HEK293 (cell line): Measurements from ENCODE around the gene ECHDC1.
A peak's percentile ranks its signal among the peaks of the same experiment; 100 is the strongest.

Experiments used
- CTCF ChIA-PET: fragments of 350-600 bp; formaldehyde crosslinking; extraction: SDS; loops from one replicate; lab custom pipeline; 2021; ENCODE audit warnings: antibody characterized with exemption; lab: Yijun Ruan, JAX
- POLR2A ChIA-PET: fragments of 300-600 bp; formaldehyde crosslinking; extraction: SDS; loops from one replicate; lab custom pipeline; 2020; ENCODE audit warnings: antibody characterized with exemption, inconsistent platforms; lab: Yijun Ruan, JAX
- H3K27ac ChIP-seq: fragments of 200-500 bp; sonication (Bioruptor generic); 2 replicates; pipeline ENCODE4 v1.5.1; 2014; ENCODE audit warnings: low read depth, low read length, control low read depth, inconsistent platforms; ENCODE audit errors: extremely low read depth
- H3K36me3 ChIP-seq, 2 experiments: fragments of 200-500 bp in 1 of 2; sonication (Bioruptor generic) in 1 of 2; 1 replicate in 1 of 2; 2 replicates in 1 of 2; pipeline ENCODE4 v1.5.1; 2014 to 2017; ENCODE audit warnings: inconsistent platforms in 2 of 2, low read length in 2 of 2; ENCODE audit not compliant: control insufficient read depth in 2 of 2, insufficient read depth in 1 of 2
- H3K4me1 ChIP-seq: fragments of 200-500 bp; sonication (Bioruptor generic); 2 replicates; pipeline ENCODE4 v1.5.1; 2014; ENCODE audit warnings: mild to moderate bottlenecking, low read length, inconsistent platforms; ENCODE audit not compliant: control insufficient read depth, insufficient read depth
- H3K4me3 ChIP-seq: 2 replicates; pipeline ENCODE4 v1.5.1; 2011; ENCODE audit warnings: low read depth, mild to moderate bottlenecking, control low read depth, low read length, moderate library complexity
- H3K9me3 ChIP-seq: fragments of 200-500 bp; sonication (Bioruptor generic); 2 replicates; pipeline ENCODE4 v1.5.1; 2014; ENCODE audit warnings: low read depth, low read length, inconsistent platforms; ENCODE audit not compliant: control insufficient read depth, insufficient read depth
- GFI1B ChIP-seq: fragments of 450-650 bp; formaldehyde crosslinking; IDR thresholded peaks from 2 replicates; pipeline ENCODE4 v1.5.1; 2016; ENCODE audit warnings: missing biosample characterization, missing genetic modification characterization
- SALL2 ChIP-seq: fragments of 450-650 bp; formaldehyde crosslinking; IDR thresholded peaks from 2 replicates; pipeline ENCODE4 v1.5.0; 2017; ENCODE audit warnings: missing biosample characterization, mild to moderate bottlenecking, missing genetic modification characterization, borderline replicate concordance
- SETDB1 ChIP-seq: IDR thresholded peaks from one replicate; pipeline ENCODE4 v1.6.1; 2017; ENCODE audit warnings: mild to moderate bottlenecking, low read length, moderate library complexity, mixed read lengths; ENCODE audit not compliant: insufficient read length
- ZBTB21 ChIP-seq: fragments of 450-650 bp; formaldehyde crosslinking; IDR thresholded peaks from 2 replicates; pipeline ENCODE4 v1.5.1; 2017; ENCODE audit warnings: missing biosample characterization, missing genetic modification characterization
- ZNF114 ChIP-seq: fragments of 450-650 bp; formaldehyde crosslinking; IDR thresholded peaks from 2 replicates; pipeline ENCODE4 v1.5.0; 2017; ENCODE audit warnings: missing biosample characterization, missing genetic modification characterization
- ZNF202 ChIP-seq: fragments of 450-650 bp; formaldehyde crosslinking; IDR thresholded peaks from 2 replicates; pipeline ENCODE4 v1.5.1; 2016; ENCODE audit warnings: missing biosample characterization, missing genetic modification characterization, borderline replicate concordance
- ZNF266 ChIP-seq: fragments of 450-650 bp; formaldehyde crosslinking; IDR thresholded peaks from 2 replicates; pipeline ENCODE4 v1.5.1; 2016; ENCODE audit warnings: missing biosample characterization, missing genetic modification characterization, low read depth
- ZNF302 ChIP-seq: fragments of 450-650 bp; formaldehyde crosslinking; IDR thresholded peaks from 2 replicates; pipeline ENCODE4 v1.5.1; 2016; ENCODE audit warnings: missing biosample characterization, missing genetic modification characterization, low read depth
- ZNF324 ChIP-seq: fragments of 450-650 bp; formaldehyde crosslinking; IDR thresholded peaks from 2 replicates; pipeline ENCODE4 v1.5.1; 2016; ENCODE audit warnings: missing biosample characterization, missing genetic modification characterization
- ZNF426 ChIP-seq: fragments of 450-650 bp; formaldehyde crosslinking; IDR thresholded peaks from 2 replicates; pipeline ENCODE4 v1.5.1; 2017; ENCODE audit warnings: missing biosample characterization, missing genetic modification characterization, mild to moderate bottlenecking, inconsistent platforms, moderate library complexity
- ZNF48 ChIP-seq: fragments of 450-650 bp; formaldehyde crosslinking; IDR thresholded peaks from 2 replicates; pipeline ENCODE4 v1.5.1; 2016; ENCODE audit warnings: missing biosample characterization, missing genetic modification characterization
- ZNF530 ChIP-seq: fragments of 450-650 bp; formaldehyde crosslinking; IDR thresholded peaks from 2 replicates; pipeline ENCODE4 v1.5.1; 2016; ENCODE audit warnings: low read depth, missing biosample characterization, missing genetic modification characterization
- ZNF610 ChIP-seq: fragments of 450-650 bp; formaldehyde crosslinking; IDR thresholded peaks from 2 replicates; pipeline ENCODE4 v1.5.1; 2016; ENCODE audit warnings: missing biosample characterization, missing genetic modification characterization, borderline replicate concordance
- ZNF629 ChIP-seq: fragments of 450-650 bp; formaldehyde crosslinking; IDR thresholded peaks from 2 replicates; pipeline ENCODE4 v1.5.1; 2017; ENCODE audit warnings: missing biosample characterization, missing genetic modification characterization
- ZNF707 ChIP-seq: fragments of 450-650 bp; formaldehyde crosslinking; IDR thresholded peaks from 2 replicates; pipeline ENCODE4 v1.5.1; 2016; ENCODE audit warnings: missing biosample characterization, missing genetic modification characterization
- ZSCAN16 ChIP-seq: fragments of 450-650 bp; formaldehyde crosslinking; IDR thresholded peaks from 2 replicates; pipeline ENCODE4 v1.5.1; 2016; ENCODE audit warnings: missing biosample characterization, missing genetic modification characterization
- TF ChIP-seq, protein P1 (sequence below): fragments of 450-650 bp; formaldehyde crosslinking; IDR thresholded peaks from 2 replicates; pipeline ENCODE4; 2016; ENCODE audit warnings: missing biosample characterization, missing genetic modification characterization
- TF ChIP-seq, protein P2 (sequence below): fragments of 450-650 bp; formaldehyde crosslinking; IDR thresholded peaks from 2 replicates; pipeline ENCODE4 v1.5.1; 2016; ENCODE audit warnings: missing biosample characterization, missing genetic modification characterization
- TF ChIP-seq, protein P3 (sequence below): fragments of 450-650 bp; formaldehyde crosslinking; IDR thresholded peaks from 2 replicates; pipeline ENCODE4 v1.5.1; 2016; ENCODE audit warnings: missing biosample characterization, missing genetic modification characterization
- TF ChIP-seq, protein P4 (sequence below): fragments of 450-650 bp; formaldehyde crosslinking; IDR thresholded peaks from 2 replicates; pipeline ENCODE4 v1.5.1; 2016; ENCODE audit warnings: missing biosample characterization, missing genetic modification characterization

ECHDC1 gene

DNA sequence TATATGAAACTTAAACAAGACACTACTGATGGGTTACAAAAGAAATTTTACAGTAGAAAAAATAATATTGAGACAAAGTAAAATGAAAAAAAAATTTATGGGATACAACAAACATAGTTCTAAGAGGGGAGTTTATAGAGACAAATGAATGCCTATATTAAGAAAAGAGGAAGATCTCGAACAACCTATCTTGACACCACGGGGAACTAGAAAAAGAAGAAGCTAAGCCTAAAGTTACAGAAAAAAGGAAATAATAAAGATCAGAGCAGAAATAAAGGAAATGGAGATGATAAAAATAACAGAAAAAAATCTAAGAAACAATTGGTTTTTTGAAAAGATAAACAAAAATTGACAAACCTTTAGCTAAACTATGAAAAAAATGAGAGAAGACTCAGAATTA, 9.1 kb upstream of the ECHDC1 start:
- CTCF ChIA-PET, result interaction anchor here (0.6 to 1.0 kb wide), 5 partner anchors 8 to 1763 kb away, joined by 3 to 4 read pairs (median 4); no protein-coding TSS in a partner anchor
- H3K27ac ChIP-seq, result no peak overlapping the region
- no peaks in the 10 kb centered on the region for H3K4me1 ChIP-seq
- H3K36me3 ChIP-seq, result peaks cover 0 to 4% of the 10 kb centered on the region in 2 experiments; a peak in 1 of 3 replicates
- POLR2A ChIA-PET, result no interaction called here
- TF ChIP-seq ZSCAN16 (tag by site-specific recombination) (no peak), ZNF610 (no peak), ZNF266 (tag by site-specific recombination) (no peak), ZNF707 (tag by site-specific recombination) (no peak), ZNF629 (tag by site-specific recombination) (no peak), SALL2 (tag by site-specific recombination) (no peak), ZBTB21 (tag by site-specific recombination) (no peak), ZNF48 (tag by site-specific recombination) (no peak), GFI1B (tag by site-specific recombination) (no peak), ZNF324 (tag by site-specific recombination) (no peak), ZNF426 (tag by site-specific recombination) (no peak), ZNF114 (no peak), ZNF202 (tag by site-specific recombination) (no peak), ZNF302 (tag by site-specific recombination) (no peak), SETDB1 (no peak)
- TF ChIP-seq, protein P1, sequence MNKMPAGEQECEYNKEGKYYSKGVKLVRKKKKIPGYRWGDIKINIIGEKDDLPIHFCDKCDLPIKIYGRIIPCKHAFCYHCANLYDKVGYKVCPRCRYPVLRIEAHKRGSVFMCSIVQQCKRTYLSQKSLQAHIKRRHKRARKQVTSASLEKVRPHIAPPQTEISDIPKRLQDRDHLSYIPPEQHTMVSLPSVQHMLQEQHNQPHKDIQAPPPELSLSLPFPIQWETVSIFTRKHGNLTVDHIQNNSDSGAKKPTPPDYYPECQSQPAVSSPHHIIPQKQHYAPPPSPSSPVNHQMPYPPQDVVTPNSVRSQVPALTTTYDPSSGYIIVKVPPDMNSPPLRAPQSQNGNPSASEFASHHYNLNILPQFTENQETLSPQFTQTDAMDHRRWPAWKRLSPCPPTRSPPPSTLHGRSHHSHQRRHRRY (tag by site-specific recombination), result no peak
- TF ChIP-seq, protein P2, sequence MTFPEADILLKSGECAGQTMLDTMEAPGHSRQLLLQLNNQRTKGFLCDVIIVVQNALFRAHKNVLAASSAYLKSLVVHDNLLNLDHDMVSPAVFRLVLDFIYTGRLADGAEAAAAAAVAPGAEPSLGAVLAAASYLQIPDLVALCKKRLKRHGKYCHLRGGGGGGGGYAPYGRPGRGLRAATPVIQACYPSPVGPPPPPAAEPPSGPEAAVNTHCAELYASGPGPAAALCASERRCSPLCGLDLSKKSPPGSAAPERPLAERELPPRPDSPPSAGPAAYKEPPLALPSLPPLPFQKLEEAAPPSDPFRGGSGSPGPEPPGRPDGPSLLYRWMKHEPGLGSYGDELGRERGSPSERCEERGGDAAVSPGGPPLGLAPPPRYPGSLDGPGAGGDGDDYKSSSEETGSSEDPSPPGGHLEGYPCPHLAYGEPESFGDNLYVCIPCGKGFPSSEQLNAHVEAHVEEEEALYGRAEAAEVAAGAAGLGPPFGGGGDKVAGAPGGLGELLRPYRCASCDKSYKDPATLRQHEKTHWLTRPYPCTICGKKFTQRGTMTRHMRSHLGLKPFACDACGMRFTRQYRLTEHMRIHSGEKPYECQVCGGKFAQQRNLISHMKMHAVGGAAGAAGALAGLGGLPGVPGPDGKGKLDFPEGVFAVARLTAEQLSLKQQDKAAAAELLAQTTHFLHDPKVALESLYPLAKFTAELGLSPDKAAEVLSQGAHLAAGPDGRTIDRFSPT (tag by site-specific recombination), result no peak
- TF ChIP-seq, protein P3, sequence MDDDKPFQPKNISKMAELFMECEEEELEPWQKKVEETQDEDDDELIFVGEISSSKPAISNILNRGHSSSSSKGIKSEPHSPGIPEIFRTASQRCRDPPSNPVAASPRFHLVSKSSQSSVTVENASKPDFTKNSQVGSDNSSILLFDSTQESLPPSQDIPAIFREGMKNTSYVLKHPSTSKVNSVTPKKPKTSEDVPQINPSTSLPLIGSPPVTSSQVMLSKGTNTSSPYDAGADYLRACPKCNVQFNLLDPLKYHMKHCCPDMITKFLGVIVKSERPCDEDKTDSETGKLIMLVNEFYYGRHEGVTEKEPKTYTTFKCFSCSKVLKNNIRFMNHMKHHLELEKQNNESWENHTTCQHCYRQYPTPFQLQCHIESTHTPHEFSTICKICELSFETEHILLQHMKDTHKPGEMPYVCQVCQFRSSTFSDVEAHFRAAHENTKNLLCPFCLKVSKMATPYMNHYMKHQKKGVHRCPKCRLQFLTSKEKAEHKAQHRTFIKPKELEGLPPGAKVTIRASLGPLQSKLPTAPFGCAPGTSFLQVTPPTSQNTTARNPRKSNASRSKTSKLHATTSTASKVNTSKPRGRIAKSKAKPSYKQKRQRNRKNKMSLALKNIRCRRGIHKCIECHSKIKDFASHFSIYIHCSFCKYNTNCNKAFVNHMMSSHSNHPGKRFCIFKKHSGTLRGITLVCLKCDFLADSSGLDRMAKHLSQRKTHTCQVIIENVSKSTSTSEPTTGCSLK (tag by site-specific recombination), result no peak
- no peaks in the 10 kb centered on the region for H3K9me3 ChIP-seq
- H3K4me3 ChIP-seq, result no peak overlapping the region

DNA sequence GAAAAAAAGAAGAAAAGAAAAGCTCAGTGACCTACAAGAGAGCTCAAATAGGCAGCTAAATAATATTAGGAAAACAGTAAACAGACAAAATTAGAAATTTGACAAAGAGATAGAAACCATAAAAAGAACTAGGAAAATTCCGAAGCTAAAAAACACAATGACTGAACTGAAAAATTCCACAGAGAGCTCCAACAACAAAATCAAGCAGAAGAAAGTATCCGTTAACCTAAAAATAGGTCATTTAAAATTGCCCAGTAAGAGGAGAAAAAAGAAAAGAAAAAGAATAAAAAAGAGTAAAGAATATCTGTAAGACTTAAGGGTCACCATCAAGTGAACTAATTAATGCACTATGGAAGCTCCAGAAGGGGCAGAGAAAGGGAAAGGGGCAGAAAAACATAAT, 6.6 kb upstream of the ECHDC1 start:
- POLR2A ChIA-PET, result no interaction called here
- H3K9me3 ChIP-seq, result no peaks in the 10 kb centered on the region; the same call in 1 of the 2 replicates
- TF ChIP-seq SETDB1 (peak; percentile 57), ZNF530 (0 out of 2 replicates have a peak, but pooled peaks have one; percentile 38)
- TF ChIP-seq, protein P4, sequence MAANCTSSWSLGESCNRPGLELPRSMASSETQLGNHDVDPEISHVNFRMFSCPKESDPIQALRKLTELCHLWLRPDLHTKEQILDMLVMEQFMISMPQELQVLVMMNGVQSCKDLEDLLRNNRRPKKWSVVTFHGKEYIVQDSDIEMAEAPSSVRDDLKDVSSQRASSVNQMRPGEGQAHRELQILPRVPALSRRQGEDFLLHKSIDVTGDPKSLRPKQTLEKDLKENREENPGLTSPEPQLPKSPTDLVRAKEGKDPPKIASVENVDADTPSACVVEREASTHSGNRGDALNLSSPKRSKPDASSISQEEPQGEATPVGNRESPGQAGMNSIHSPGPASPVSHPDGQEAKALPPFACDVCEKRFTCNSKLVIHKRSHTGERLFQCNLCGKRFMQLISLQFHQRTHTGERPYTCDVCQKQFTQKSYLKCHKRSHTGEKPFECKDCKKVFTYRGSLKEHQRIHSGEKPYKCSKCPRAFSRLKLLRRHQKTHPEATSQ (tag by site-specific recombination), result no peak
- H3K27ac ChIP-seq, result no peak overlapping the region
- H3K4me3 ChIP-seq, result no peak overlapping the region
- peaks cover 0 to 4% of the 10 kb centered on the region in 2 experiments; a peak in 1 of 3 replicates for H3K36me3 ChIP-seq
- CTCF ChIA-PET, result interaction anchor here (0.6 to 1.1 kb wide), 3 partner anchors 15 to 68 kb away, joined by 3 to 4 read pairs (median 3); no protein-coding TSS in a partner anchor
- H3K4me1 ChIP-seq, result no peaks in the 10 kb centered on the region
